ENCODE measurements around the gene SUOX.

DNA sequence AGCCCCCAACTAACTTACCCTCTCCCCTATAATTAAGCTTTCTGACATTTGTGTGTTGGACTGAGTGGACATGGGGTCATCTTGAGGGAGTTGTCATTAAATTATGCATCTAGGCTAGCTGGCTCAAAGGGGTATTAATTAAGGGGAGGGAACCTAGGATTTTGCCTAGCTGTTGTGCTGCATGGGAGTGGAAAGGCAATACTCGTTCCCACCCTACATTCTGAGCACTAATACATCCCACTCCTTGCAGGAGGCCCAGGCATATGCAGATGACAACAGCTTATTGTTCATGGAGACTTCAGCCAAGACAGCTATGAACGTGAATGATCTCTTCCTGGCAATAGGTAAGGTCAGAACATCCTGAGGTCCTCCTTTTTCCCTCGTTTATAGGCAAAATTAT is 6.0 kb upstream of the SUOX start:
- TF ChIP-seq, protein P1, sequence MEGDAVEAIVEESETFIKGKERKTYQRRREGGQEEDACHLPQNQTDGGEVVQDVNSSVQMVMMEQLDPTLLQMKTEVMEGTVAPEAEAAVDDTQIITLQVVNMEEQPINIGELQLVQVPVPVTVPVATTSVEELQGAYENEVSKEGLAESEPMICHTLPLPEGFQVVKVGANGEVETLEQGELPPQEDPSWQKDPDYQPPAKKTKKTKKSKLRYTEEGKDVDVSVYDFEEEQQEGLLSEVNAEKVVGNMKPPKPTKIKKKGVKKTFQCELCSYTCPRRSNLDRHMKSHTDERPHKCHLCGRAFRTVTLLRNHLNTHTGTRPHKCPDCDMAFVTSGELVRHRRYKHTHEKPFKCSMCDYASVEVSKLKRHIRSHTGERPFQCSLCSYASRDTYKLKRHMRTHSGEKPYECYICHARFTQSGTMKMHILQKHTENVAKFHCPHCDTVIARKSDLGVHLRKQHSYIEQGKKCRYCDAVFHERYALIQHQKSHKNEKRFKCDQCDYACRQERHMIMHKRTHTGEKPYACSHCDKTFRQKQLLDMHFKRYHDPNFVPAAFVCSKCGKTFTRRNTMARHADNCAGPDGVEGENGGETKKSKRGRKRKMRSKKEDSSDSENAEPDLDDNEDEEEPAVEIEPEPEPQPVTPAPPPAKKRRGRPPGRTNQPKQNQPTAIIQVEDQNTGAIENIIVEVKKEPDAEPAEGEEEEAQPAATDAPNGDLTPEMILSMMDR (IDR thresholded peaks at IDR 0.05; ENCODE audit: low read depth, low read length, missing input control) = no peak
- no peak for TF ChIP-seq YY1 (IDR thresholded peaks at IDR 0.05)
- TF ChIP-seq, protein P2, sequence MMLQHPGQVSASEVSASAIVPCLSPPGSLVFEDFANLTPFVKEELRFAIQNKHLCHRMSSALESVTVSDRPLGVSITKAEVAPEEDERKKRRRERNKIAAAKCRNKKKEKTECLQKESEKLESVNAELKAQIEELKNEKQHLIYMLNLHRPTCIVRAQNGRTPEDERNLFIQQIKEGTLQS (IDR thresholded peaks at IDR 0.05) = no peak
- TF ChIP-seq, protein P3, sequence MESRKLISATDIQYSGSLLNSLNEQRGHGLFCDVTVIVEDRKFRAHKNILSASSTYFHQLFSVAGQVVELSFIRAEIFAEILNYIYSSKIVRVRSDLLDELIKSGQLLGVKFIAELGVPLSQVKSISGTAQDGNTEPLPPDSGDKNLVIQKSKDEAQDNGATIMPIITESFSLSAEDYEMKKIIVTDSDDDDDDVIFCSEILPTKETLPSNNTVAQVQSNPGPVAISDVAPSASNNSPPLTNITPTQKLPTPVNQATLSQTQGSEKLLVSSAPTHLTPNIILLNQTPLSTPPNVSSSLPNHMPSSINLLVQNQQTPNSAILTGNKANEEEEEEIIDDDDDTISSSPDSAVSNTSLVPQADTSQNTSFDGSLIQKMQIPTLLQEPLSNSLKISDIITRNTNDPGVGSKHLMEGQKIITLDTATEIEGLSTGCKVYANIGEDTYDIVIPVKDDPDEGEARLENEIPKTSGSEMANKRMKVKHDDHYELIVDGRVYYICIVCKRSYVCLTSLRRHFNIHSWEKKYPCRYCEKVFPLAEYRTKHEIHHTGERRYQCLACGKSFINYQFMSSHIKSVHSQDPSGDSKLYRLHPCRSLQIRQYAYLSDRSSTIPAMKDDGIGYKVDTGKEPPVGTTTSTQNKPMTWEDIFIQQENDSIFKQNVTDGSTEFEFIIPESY (IDR thresholded peaks at IDR 0.05) = no peak
- no peak for TF ChIP-seq RXRA (IDR thresholded peaks at IDR 0.05)

All from liver (tissue), 3 donors.